H1 (cell line): ENCODE data around the gene AMOTL2. TPM values are rescaled to one million over a fixed set of nuclear protein-coding genes. Genes with fewer than 3 reads are reported as not detected.

Source experiments
- EP300 ChIP-seq, 2 experiments: IDR thresholded peaks; 1 replicate in 1 of 2; 2 replicates in 1 of 2; pipeline ENCODE4 v1.6.1; 2011 to 2012; ENCODE audit warnings: low read depth in 2 of 2, low read length in 2 of 2, mild to moderate bottlenecking in 2 of 2, borderline replicate concordance in 1 of 2, inconsistent platforms in 1 of 2, moderate library complexity in 1 of 2
- GABPA ChIP-seq: IDR thresholded peaks from 2 replicates; pipeline ENCODE4 v1.6.1; 2011; ENCODE audit warnings: mild to moderate bottlenecking, low read length, moderate library complexity, borderline replicate concordance; ENCODE audit not compliant: insufficient read depth
- NRF1 ChIP-seq: IDR thresholded peaks from 2 replicates; pipeline ENCODE4 v1.6.1; 2011; ENCODE audit warnings: mild to moderate bottlenecking, low read depth, low read length, improper control_type of control experiment
- SRF ChIP-seq: IDR thresholded peaks from 2 replicates; pipeline ENCODE4 v1.6.1; 2011; ENCODE audit warnings: mild to moderate bottlenecking, low read depth, low read length, moderate library complexity
- polyA plus RNA-seq, 7 experiments: library from polyadenylated mRNA; depleted of rRNA in 3 of 7; stranded (reverse) in 5 of 7; unstranded in 2 of 7; fragments of >200 nt in 5 of 7; fragments of 200-250 nt in 2 of 7; gene quantifications; 1 replicate in 5 of 7; 2 replicates in 1 of 7; 4 replicates in 1 of 7; pipeline versions ENCODE4 v1.2.1 to v1.2.3, GENCODE V29; 2011 to 2013; ENCODE audit warnings: missing spikeins in 2 of 7, mixed read lengths in 2 of 7
- total RNA-seq: library from RNA; stranded (reverse); fragmentation: NEBNext Ultra II Directional; extraction: Animal tissue kit (Norgen Biotek cat#: 25700); gene quantifications from 2 replicates; pipeline ENCODE4 v1.2.1, GENCODE V29; 2021

The AMOTL2 gene
- total and polyA plus RNA-seq, 2 of the 8 experiments (the other 6 are each of a cell fraction or from before 2014, with no cell fraction given) = 19.0 to 63.7 TPM

DNA sequence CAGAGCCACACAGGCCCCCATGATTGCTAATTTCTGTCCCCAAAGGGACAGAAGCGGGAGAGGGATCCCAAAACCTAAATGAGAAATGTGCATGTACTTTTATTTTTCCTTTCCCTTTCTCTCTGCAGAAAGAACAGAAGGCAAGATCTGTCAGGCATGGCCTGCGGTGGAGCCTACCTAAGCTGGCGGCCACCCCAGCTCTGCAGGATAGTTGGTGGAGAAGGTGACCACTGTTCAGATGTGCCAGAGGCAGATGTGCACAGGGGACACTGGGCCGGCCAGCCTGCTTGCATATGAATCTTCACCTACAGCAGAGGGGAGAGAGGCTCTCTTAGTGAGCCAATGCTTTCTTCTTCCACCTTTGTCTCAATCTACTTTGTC is 2.1 kb upstream of the AMOTL2 start (continued):
- TF ChIP-seq EP300 (IDR thresholded peaks at IDR 0.05; ENCODE audit: borderline replicate concordance in 1 of 2, low read depth in 2 of 2, low read length in 2 of 2) (no peak), GABPA (no peak), SRF (no peak), NRF1 (no peak)
